HFFc6 (cell line): Measurements from ENCODE around the gene IGFBP7. TPM values are rescaled to one million over a fixed set of nuclear protein-coding genes. Genes with fewer than 3 reads are reported as not detected.

ENCODE experiments used
- DNase-seq: peaks from one replicate; pipeline ENCODE4 v3.0.0-alpha.2; 2018
- H3K27ac Mint-ChIP-seq: 2 replicates; pipeline ENCODE4 v1.8.0; 2020; ENCODE audit warnings: mild to moderate bottlenecking, mixed read lengths
- H3K27me3 Mint-ChIP-seq: 2 replicates; pipeline ENCODE4 v1.8.0; 2021; ENCODE audit warnings: mild to moderate bottlenecking, moderate library complexity, mixed read lengths; ENCODE audit not compliant: insufficient read depth
- H3K36me3 Mint-ChIP-seq: 2 replicates; pipeline ENCODE4 v1.8.0; 2021; ENCODE audit warnings: low read depth, mixed read lengths
- H3K4me1 Mint-ChIP-seq: 2 replicates; pipeline ENCODE4 v1.8.0; 2020; ENCODE audit warnings: low read depth, mixed read lengths
- H3K4me3 Mint-ChIP-seq: 2 replicates; pipeline ENCODE4 v1.8.0; 2020; ENCODE audit warnings: mild to moderate bottlenecking, moderate library complexity, mixed read lengths
- H3K9me3 Mint-ChIP-seq: 2 replicates; pipeline ENCODE4 v1.8.0; 2020; ENCODE audit warnings: mild to moderate bottlenecking, mixed read lengths
- CTCF ChIP-seq: fragments of 200-600 bp; sonication (generic); IDR thresholded peaks from 2 replicates; pipeline ENCODE4 v1.5.0; 2021; ENCODE audit warnings: antibody characterized with exemption, mild to moderate bottlenecking
- total RNA-seq, 6 experiments: library from RNA; stranded (reverse); fragmentation: NEBNext Ultra II Directional; extraction: Animal tissue kit (Norgen Biotek cat#: 25700); gene quantifications; 2 replicates in 1 of 6; 3 replicates in 5 of 6; pipeline ENCODE4 v1.2.3, GENCODE V29; 2021

Gene IGFBP7
- total RNA-seq, 6 experiments from 2014 or later, result 464 to 821 (median 485) TPM

GRCh38 chr4:57085278-57085677 is 24.9 kb downstream of the IGFBP7 start:
- DNase-seq, result no peak
- H3K27ac Mint-ChIP-seq, result peak overlapping the region; percentile 10; the same call in 1 of the 2 replicates
- peaks cover 4% of the 10 kb centered on the region for H3K27me3 Mint-ChIP-seq
- H3K36me3 Mint-ChIP-seq, result peaks cover 50% of the 10 kb centered on the region
- H3K9me3 Mint-ChIP-seq, result peaks cover 10% of the 10 kb centered on the region; the same call in 1 of the 2 replicates
- H3K4me1 Mint-ChIP-seq, result peaks cover 68% of the 10 kb centered on the region
- H3K4me3 Mint-ChIP-seq, result no peak overlapping the region
- TF ChIP-seq CTCF, result no peak

DNA sequence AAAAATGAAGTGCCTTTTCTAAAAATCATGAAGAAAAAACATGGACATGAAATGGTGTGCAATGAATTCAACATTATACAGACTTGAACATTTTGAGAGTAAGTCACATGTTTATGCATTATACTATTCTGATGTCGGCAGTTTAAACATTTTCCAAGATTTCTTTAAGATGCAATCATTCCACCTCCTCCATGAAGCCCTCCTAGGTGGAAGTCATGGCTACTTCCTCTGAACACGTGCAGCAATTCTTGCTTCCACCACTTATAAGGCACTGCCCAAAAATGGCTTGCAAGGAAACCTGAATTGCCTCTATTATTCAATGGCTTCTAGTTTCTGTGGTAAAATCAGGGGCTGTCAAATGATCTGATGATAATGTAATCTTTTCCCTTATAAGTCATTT is 25.8 kb downstream of the IGFBP7 start:
- DNase-seq, result no peak
- TF ChIP-seq CTCF, result no peak
- peaks cover 68% of the 10 kb centered on the region for H3K4me1 Mint-ChIP-seq
- H3K27ac Mint-ChIP-seq, result peak overlapping the region; percentile 45; the same call in 1 of the 2 replicates
- peaks cover 10% of the 10 kb centered on the region; the same call in 1 of the 2 replicates for H3K9me3 Mint-ChIP-seq
- no peak overlapping the region for H3K4me3 Mint-ChIP-seq
- peaks cover 49% of the 10 kb centered on the region for H3K36me3 Mint-ChIP-seq
- no peaks in the 10 kb centered on the region for H3K27me3 Mint-ChIP-seq

DNA sequence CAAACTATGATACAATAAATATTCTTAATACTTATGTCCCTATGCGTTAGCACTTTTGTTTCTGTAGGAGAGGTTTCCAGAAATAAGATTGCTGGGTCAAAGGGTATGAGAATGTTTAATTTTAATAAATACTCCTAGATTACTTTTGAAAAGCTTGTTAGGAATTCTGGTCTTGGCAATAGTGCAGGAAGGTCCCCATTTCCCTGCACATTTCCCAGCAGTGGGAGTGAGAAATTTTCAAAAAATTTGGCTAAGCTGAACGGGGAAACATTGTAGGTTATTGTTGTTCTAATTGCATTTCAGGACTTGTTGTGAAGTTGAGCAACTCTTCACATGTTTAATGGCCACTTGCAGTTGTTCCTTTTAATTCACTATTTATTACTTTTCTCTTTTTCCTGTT is 27.1 kb downstream of the IGFBP7 start:
- peak overlapping the region; percentile 91 for H3K27ac Mint-ChIP-seq
- peak overlapping the region; percentile 37 for H3K4me3 Mint-ChIP-seq
- DNase-seq, result no peak
- H3K9me3 Mint-ChIP-seq, result peaks cover 10% of the 10 kb centered on the region; the same call in 1 of the 2 replicates
- peaks cover 53% of the 10 kb centered on the region for H3K36me3 Mint-ChIP-seq
- peaks cover 79% of the 10 kb centered on the region for H3K4me1 Mint-ChIP-seq
- no peak for TF ChIP-seq CTCF
- H3K27me3 Mint-ChIP-seq, result peaks cover 4% of the 10 kb centered on the region; the same call in 1 of the 2 replicates

GRCh38 chr4:57081651-57082621 is 28.2 kb downstream of the IGFBP7 start:
- peak overlapping the region; percentile 55 for H3K4me3 Mint-ChIP-seq

More at GRCh38 chr4:57081651-57082621, 28.2 kb downstream of the IGFBP7 start:
- Mint-ChIP-seq H3K4me1 (peaks cover 90% of the 10 kb centered on the region), H3K9me3 (peaks cover 10% of the 10 kb centered on the region; the same call in 1 of the 2 replicates), H3K27me3 (peaks cover 4% of the 10 kb centered on the region; the same call in 1 of the 2 replicates), H3K27ac (peak overlapping the region; percentile 91), H3K36me3 (peaks cover 62% of the 10 kb centered on the region)
- no peak for DNase-seq
- TF ChIP-seq CTCF, result no peak
